Common myeloid progenitor, CD34-positive (primary cell): ENCODE measurements around the gene LPP.

ENCODE experiments used
- CTCF ChIA-PET: fragments of 350-600 bp; sonication (Branson Sonifier 250); formaldehyde crosslinking; loops from one replicate; lab custom pipeline; 2021; ENCODE audit warnings: antibody characterized with exemption; lab: Charles Lee
- POLR2A ChIA-PET: fragments of 350-600 bp; sonication (Branson Sonifier 250); formaldehyde crosslinking; loops from one replicate; lab custom pipeline; 2021; ENCODE audit warnings: antibody characterized with exemption; lab: Charles Lee
- DNase-seq, 3 donors: peaks; one replicate each; pipeline versions ENCODE4 v3.0.0 to v3.0.0-alpha.2; 2013
- H3K27ac ChIP-seq, 2 experiments: 1 replicate in 1 of 2; 2 replicates in 1 of 2; pipeline ENCODE4 v1.7.0; 2013; ENCODE audit warnings: inconsistent platforms in 2 of 2, low read length in 2 of 2, mild to moderate bottlenecking in 2 of 2, low read depth in 1 of 2, moderate library complexity in 1 of 2; ENCODE audit not compliant: severe bottlenecking in 2 of 2, insufficient read depth in 1 of 2, poor library complexity in 1 of 2
- H3K27me3 ChIP-seq, 5 experiments: replicated peaks in 2 of 5; 1 replicate in 3 of 5; 2 replicates in 2 of 5; pipeline versions ENCODE4 v1.6.1 to v1.7.0; 2013; ENCODE audit warnings: low read length in 4 of 5, mild to moderate bottlenecking in 2 of 5, moderate library complexity in 2 of 5, inconsistent platforms in 1 of 5; ENCODE audit not compliant: insufficient read depth in 5 of 5, control insufficient read depth in 4 of 5
- H3K36me3 ChIP-seq, 4 experiments: 1 replicate in 2 of 4; 2 replicates in 2 of 4; pipeline versions ENCODE4 v1.6.1 to v1.7.0; 2013; ENCODE audit warnings: low read length in 3 of 4, control low read depth in 1 of 4, mild to moderate bottlenecking in 1 of 4; ENCODE audit not compliant: control insufficient read depth in 4 of 4, insufficient read depth in 4 of 4
- H3K4me1 ChIP-seq, 4 experiments: 1 replicate in 3 of 4; 2 replicates in 1 of 4; pipeline versions ENCODE4 v1.6.1 to v1.7.1; 2013; ENCODE audit warnings: low read length in 3 of 4, mild to moderate bottlenecking in 3 of 4, control low read depth in 1 of 4, inconsistent platforms in 1 of 4, moderate library complexity in 1 of 4; ENCODE audit not compliant: control insufficient read depth in 4 of 4, insufficient read depth in 4 of 4; ENCODE audit errors: control extremely low read depth in 1 of 4
- H3K4me3 ChIP-seq, 7 experiments: 1 replicate in 4 of 7; 2 replicates in 3 of 7; pipeline versions ENCODE4 v1.5.1 to v1.7.0; 2013; ENCODE audit warnings: mild to moderate bottlenecking in 7 of 7, low read length in 6 of 7, moderate library complexity in 6 of 7, inconsistent platforms in 2 of 7, low read depth in 2 of 7, control low read depth in 1 of 7; ENCODE audit not compliant: insufficient read depth in 4 of 7, control insufficient read depth in 1 of 7; ENCODE audit errors: extremely low read depth in 1 of 7
- H3K9me3 ChIP-seq, 5 experiments: 1 replicate in 4 of 5; 2 replicates in 1 of 5; pipeline versions ENCODE4 v1.6.1 to v1.7.1; 2013; ENCODE audit warnings: low read length in 4 of 5, mild to moderate bottlenecking in 2 of 5, inconsistent platforms in 1 of 5, low read depth in 1 of 5, moderate library complexity in 1 of 5; ENCODE audit not compliant: control insufficient read depth in 4 of 5, insufficient read depth in 2 of 5; ENCODE audit errors: control extremely low read depth in 1 of 5
- WGBS: methylation state at CpG from one replicate; pipeline ENCODE4 v1.1.5; 2013; ENCODE audit not compliant: insufficient coverage; 5-methylcytosine and 5-hydroxymethylcytosine counted together

Gene LPP

DNA sequence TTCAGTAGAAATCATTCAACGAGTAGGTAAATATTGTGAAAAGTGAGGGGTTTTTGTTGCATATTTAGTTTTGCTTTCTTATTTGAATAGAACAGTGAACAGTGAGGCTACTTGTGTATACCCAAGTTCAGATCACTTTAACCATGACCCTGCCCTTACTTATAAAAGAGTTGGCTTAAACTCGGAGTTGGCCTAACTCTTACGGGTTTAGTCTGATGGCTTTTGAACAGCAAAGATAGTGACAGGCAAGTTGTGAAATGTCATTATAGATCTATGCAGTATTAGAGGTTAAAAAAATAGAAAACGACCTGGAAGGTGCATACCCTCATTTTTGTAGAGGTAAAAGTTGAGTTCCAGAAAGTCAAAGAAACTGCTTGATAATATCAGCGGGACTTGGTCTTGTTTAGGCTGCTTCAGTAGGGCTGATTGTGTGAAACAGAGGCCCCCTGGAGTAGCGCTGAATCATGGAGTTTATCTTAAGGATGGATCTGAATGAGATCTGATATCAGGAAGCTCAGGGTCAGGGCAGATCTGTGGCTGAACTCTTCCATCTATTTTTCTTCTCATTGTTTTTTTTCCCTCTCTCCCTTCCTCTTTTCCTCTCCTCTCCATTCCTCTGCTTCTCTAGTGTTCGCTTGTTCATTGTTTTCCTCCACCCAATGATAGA is 359.8 kb downstream of the LPP start:
- POLR2A ChIA-PET = no interaction called here

DNA sequence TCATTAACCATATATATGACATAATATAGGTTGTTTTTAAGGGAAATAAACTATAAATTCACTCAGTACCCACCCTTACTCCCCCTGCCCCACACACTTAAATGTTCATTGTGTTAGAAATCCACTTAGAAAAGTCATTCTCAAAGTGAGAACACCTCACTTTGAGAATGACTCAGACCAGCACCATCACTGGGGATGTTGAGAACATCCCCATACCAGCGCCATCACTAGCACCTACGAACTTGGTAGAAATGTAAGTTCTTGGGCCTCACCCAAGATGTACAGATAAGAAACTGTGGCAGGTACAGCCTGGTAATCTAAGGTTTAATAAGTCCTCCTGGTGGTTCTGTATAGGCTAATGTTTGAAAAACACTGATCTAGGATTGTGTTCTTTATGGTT is 362.6 kb downstream of the LPP start:
- DNase-seq = no peak
- WGBS = 100% methylated on average over 2 of the region's 2 CpGs
- H3K27ac ChIP-seq = no peak overlapping the region
- H3K36me3 ChIP-seq = no peaks in the 10 kb centered on the region
- no peak overlapping the region for H3K4me3 ChIP-seq
- CTCF ChIA-PET = no interaction called here
- POLR2A ChIA-PET = no interaction called here
- no peaks in the 10 kb centered on the region for H3K4me1 ChIP-seq
- H3K9me3 ChIP-seq = peaks cover 0 to 2% (median 0%) of the 10 kb centered on the region in 5 experiments
- H3K27me3 ChIP-seq = no peaks in the 10 kb centered on the region

More for the DNA sequence above, 359.8 kb downstream of the LPP start:
- WGBS = 100% methylated on average over 4 of the region's 7 CpGs
- H3K27ac ChIP-seq = no peak overlapping the region
- H3K9me3 ChIP-seq = peaks cover 0 to 2% (median 0%) of the 10 kb centered on the region in 5 experiments
- H3K4me1 ChIP-seq = peaks cover 0 to 1% (median 0%) of the 10 kb centered on the region in 4 experiments
- CTCF ChIA-PET = no interaction called here
- H3K4me3 ChIP-seq = no peak overlapping the region
- H3K27me3 ChIP-seq = no peaks in the 10 kb centered on the region
- no peak for DNase-seq
- no peaks in the 10 kb centered on the region for H3K36me3 ChIP-seq

DNA sequence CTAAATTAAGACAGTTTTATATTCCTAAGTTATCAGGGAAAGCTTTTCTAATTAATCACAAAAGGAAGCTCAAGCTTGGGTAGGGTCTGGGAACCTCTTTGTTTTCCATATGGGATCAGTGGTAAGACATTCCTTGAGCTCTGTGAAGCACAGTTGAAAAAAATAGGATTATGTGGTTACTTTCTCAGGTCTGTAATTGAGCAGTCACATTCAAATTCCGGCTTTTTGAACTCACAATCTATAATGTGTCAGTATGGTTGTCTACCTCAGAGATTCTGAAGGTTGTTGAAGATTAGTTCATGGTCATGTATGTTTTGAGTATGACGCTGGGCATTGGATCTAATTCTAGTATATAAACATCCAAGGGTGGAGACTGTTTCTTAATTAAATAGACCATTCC is 364.5 kb downstream of the LPP start:
- Histone ChIP-seq H3K4me3 (no peak overlapping the region), H3K27ac (no peak overlapping the region), H3K9me3 (peaks cover 0 to 2% (median 0%) of the 10 kb centered on the region in 5 experiments), H3K36me3 (no peaks in the 10 kb centered on the region), H3K27me3 (no peaks in the 10 kb centered on the region), H3K4me1 (no peaks in the 10 kb centered on the region)
- CTCF ChIA-PET = interaction anchor here (0.6 to 1.5 kb wide), 2 partner anchors 10 to 63 kb away, joined by 3 read pairs; no protein-coding TSS in a partner anchor
- WGBS = 100% methylated on average over 1 of the region's 2 CpGs
- POLR2A ChIA-PET = no interaction called here
- DNase-seq = no peak

- DNase-seq = no peak
- Histone ChIP-seq H3K27me3 (no peaks in the 10 kb centered on the region), H3K9me3 (peaks cover 0 to 2% (median 0%) of the 10 kb centered on the region in 5 experiments), H3K4me1 (no peaks in the 10 kb centered on the region), H3K27ac (no peak overlapping the region), H3K36me3 (no peaks in the 10 kb centered on the region), H3K4me3 (no peak overlapping the region)
- CTCF ChIA-PET = interaction anchor here (0.6 to 1.5 kb wide), 3 partner anchors 9 to 64 kb away, joined by 3 read pairs; no protein-coding TSS in a partner anchor
- WGBS = 100% methylated on average over 4 of the region's 6 CpGs
- POLR2A ChIA-PET = interaction anchor here (1.1 kb wide), 1 partner anchor 773 kb away, joined by 3 read pairs; the partner anchor contains the start of gene BCL6
These were observed 365.0 kb downstream of the LPP start for GRCh38 chr3:188518835-188519452.

GRCh38 chr3:188520466-188520865 is 366.5 kb downstream of the LPP start:
- Histone ChIP-seq H3K27me3 (no peaks in the 10 kb centered on the region), H3K9me3 (peaks cover 0 to 2% (median 0%) of the 10 kb centered on the region in 5 experiments), H3K4me1 (no peaks in the 10 kb centered on the region), H3K27ac (no peak overlapping the region), H3K36me3 (peaks cover 0 to 3% (median 0%) of the 10 kb centered on the region in 4 experiments), H3K4me3 (no peak overlapping the region)
- ChIA-PET POLR2A (no interaction called here), CTCF (no interaction called here)
- 100% methylated on average over 2 of the region's 4 CpGs for WGBS
- no peak for DNase-seq

DNA sequence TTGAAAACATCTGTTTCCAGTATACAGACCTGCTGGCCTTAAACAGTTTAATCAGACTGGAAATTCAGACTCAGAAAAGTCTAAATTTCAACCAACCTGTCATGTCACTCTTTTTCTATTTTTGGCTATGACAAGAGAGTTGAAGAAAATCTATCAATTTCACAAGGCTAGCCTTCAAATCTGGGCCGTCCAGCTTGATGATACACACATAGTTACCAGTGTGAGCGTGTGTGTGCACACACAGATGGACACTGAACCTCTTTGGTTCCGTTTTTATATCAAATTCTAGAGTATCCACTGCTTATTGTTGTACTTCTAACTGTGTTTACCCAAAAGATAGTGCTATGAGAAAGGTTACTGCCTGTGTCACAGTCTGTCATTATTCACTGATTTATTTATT is 368.2 kb downstream of the LPP start:
- ChIA-PET POLR2A (no interaction called here), CTCF (no interaction called here)
- H3K4me3 ChIP-seq = no peak overlapping the region
- H3K9me3 ChIP-seq = peaks cover 0 to 2% (median 0%) of the 10 kb centered on the region in 5 experiments
- H3K4me1 ChIP-seq = no peaks in the 10 kb centered on the region
- H3K27me3 ChIP-seq = no peaks in the 10 kb centered on the region
- no peak for DNase-seq
- 100% methylated on average over 2 of the region's 3 CpGs for WGBS
- peaks cover 0 to 3% (median 1%) of the 10 kb centered on the region in 4 experiments for H3K36me3 ChIP-seq
- no peak overlapping the region for H3K27ac ChIP-seq

- no peaks in the 10 kb centered on the region for H3K27me3 ChIP-seq
- no peak for DNase-seq
- no peak overlapping the region for H3K27ac ChIP-seq
- peaks cover 0 to 3% (median 1%) of the 10 kb centered on the region in 4 experiments for H3K36me3 ChIP-seq
- ChIA-PET POLR2A (no interaction called here), CTCF (no interaction called here)
- no peak overlapping the region for H3K4me3 ChIP-seq
- no peaks in the 10 kb centered on the region for H3K4me1 ChIP-seq
- H3K9me3 ChIP-seq = no peaks in the 10 kb centered on the region
- WGBS = 100% methylated on average over 2 of the region's 5 CpGs
These were observed 369.3 kb downstream of the LPP start for GRCh38 chr3:188523291-188523690.
